GM12892 (cell line): Measurements from ENCODE around the gene HMCN2.

Experiments
- POLR2A ChIP-seq: IDR thresholded peaks from 2 replicates; pipeline ENCODE4 v1.6.1; 2011; ENCODE audit warnings: low read depth, low read length, control low read depth
- POLR2AphosphoS5 ChIP-seq: IDR thresholded peaks from 2 replicates; pipeline ENCODE4 v1.6.1; 2011; ENCODE audit warnings: low read depth, low read length, control low read depth
- TAF1 ChIP-seq: IDR thresholded peaks from 2 replicates; pipeline ENCODE4 v1.6.1; 2011; ENCODE audit warnings: low read depth, mild to moderate bottlenecking, control low read depth, low read length, borderline replicate concordance

DNA sequence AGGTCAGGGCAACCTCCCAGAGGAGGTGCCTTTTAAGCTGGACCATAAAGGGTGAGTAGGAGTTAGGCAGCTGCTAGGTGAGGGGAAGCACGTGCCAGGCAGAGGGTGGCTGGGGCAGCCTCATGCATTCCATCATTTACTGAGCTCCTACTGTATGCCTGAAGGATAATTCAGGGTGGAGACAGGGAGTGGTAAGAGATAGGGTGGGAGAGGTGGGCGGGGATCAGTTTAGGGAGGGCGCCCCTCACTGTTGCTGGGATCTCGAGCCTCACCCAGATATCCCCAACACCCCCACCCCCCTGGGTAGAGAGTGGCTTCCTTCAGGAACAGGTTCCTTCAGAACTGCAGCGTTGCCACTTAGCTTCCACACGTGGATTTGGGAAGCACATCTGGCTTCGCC lies 104.7 kb downstream of the HMCN2 start:
- TF ChIP-seq POLR2A (no peak), TAF1 (no peak), POLR2AphosphoS5 (no peak)
